ENCODE results near the gene IZUMO1R.

DNA sequence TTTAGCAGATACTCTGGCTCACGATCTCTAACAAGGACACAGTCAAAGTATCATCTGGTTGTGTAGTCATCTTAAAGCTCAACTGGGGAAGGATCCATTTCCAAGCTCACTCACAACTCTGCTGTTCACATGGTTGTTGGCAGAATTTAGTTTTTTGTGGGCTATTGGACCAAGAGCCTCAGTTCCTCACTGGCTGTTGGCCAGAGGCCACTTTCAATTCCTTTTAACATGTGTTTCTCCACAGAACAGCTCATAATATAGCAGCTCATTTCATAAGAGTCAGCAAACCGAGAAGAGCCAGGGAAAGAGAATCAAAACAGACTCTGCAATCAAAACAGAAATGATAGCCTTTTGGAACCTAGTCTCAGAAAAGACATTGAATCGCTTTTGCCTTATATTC lies 22.6 kb downstream of the IZUMO1R start:
- TF ChIP-seq POLR2A (IDR thresholded peaks at IDR 0.05) = no peak
- TF ChIP-seq CTCF (IDR thresholded peaks at IDR 0.05) = no peak
